Measurements from ENCODE around the gene CD9.

The CD9 gene

DNA sequence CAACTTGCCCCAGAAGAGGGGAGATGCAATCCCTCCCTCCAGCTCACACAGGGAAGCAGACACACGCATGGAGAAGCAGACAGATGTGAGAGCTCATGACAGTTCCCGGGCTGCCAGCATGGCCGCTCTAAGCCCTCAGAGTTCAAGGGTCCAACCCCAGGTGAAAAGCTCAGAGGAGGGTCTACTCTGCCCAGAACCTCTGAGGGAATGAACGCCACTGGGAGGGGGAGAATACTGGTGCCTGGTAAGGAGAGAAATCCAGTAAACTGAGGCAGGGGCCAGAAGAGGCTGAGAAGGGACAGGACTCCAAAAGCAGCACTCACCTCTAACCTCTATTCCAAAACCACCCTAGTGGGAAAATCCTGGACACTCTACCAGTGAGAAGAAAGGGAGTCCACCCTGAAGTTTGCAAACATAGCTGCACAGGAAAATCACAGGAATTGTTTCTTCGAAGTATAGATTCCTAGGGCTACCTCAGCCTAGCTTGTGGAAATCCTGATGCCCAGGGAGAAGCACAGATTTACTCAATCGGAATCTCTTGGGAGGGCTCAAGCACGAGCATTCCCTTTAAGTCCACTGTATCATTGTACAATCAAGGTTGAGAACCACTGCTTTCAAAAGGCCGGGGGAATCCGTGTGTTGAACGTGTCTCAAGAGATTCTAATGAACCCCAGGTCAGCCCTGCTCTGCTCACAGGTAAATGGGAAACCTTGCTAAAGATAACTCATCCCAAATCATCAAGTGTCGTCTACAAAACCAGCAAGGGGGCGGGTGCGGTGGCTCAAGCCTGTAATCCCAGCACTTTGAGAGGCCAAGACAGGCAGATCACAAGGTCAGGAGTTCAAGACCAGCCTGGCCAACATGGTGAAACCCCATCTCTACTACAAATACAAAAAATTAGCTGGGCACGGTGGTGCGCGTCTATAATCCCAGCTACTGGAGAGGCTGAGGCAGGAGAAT, 76.0 kb downstream of the CD9 start:
- DNase-seq (ENCODE audit: low read depth) = no peak

DNA sequence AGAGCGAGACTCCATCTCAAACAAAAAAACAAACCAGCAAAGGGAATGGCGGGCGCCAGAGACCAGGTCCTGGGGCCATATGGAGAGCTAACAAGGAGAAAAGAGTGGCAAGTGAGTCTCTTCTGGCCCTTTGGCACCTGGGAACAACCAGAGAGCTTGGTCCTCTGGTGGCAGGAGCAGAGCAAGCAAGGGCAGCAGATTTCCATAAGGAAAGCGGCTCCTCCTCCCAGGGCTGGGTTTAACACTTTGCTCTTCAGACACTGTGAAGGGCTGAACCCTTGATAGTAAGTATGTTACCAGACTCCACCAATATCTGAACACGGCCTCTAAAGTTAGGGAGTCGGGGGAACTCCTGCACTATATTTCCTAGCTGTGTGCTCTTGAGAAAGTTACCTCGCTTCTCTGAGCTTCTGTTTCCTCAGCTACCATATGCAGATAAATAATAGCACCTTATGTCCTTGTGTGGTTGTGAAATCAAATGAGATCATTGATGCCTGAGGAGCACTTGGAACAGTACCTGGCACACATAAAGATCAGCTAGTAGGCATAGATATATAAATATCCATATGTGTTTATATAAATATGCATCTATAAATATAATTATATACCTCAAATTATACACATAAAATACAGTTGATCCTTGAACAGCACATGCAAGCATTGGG, 76.9 kb downstream of the CD9 start:
- DNase-seq (ENCODE audit: low read depth) = no peak

DNA sequence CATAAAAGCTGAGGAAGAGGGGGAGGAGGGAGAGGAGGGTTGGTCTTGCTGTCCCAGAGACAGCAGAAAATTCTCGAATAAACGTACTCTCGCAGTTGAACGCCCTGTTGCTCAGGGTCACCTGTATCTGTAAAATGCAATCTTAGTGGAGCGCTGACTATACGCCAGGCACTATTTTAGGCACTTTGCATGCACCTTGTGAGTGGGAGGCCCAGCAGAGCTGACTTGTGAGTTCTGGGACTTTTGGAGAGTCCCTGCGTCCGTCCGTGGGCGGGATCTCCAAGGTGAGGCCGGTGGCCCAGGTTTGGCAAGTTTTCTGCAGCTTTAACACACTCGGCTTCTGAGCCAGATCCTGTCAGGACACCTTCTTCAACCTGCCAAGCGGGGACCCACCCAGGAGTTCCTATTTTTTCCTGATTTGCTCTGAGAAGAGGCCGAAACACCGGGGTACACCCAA, 77.8 kb downstream of the CD9 start:
- DNase-seq (ENCODE audit: low read depth) = peak; percentile 28

DNA sequence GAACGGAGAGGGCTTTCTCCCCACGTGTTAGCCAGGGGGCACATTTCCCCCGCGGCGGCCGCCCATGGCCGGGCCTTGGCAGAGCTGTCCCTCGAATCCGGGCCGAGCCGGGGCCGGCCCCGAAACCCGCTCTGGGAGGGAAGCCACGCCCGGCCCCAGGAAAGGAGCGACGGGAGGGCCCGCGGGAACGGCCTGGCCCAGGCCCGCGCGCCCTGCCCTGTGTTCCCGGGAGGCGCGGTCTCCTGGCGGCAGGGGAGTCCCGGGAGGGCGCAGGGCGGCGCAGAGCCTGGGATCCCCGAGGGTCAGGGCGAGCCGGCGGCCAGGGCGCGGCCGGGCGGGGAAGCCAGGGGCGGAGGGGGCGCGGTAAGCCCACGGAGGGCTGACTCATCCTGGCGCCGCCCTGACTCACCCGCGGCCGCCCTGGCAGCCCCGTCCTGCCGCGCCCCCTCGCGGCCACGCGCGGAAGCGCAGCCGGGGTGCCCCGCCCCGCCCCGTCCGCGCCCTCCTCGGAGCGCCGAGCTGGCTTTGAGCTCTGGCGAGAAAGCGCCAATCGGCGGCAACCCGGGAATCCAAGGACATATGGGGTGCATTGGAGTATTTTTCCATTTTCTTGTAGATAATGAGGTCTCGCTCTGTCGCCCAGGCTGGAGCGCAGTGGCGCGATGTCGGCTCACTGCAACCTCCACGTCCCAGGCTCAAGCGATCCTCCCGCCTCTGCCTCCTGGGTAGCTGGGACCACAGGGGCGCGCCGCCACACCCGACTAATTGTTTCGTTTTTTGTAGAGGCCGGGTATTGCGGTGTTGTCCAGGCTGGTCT, 78.4 kb downstream of the CD9 start:
- peak; percentile 81 for DNase-seq (ENCODE audit: low read depth)

DNA sequence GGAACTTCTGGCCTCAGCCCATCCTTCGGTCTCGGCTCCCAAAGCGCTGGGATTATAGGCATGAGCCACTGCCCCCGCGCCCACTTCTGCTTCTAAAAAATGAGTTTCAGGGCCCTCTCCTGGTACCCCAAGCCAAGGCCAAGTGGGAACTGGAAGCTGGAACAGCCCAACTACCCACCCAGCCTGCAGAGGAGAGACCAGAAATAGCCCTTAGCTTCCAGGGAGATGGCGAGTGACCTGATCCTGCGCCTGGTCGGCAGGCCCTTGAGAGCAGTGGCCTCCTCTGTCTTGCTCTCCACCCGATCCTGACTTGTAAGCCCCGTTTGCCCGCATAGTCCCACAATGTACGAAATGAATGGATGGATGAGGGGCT, 79.0 kb downstream of the CD9 start:
- no peak for DNase-seq (ENCODE audit: low read depth)

DNA sequence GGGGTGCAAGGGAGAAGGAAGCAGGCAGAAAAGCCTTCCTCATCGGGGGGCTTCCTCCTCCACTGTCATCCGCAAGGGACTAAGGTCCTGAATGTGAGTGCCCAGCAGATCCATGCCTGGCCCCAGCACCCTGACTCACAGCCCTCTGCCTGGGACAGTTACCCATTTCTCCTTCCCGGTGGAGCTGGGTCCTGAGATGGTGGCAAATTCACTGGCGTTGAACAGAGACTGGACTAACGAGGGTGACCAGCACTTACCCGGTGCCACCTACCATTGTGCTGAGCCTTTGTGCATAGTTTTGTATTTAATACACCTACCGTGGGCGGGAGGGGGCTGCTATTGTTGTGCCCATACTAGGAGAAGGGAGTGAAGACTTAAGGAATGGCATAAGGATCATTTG, 79.4 kb downstream of the CD9 start:
- no peak for DNase-seq (ENCODE audit: low read depth)

DNA sequence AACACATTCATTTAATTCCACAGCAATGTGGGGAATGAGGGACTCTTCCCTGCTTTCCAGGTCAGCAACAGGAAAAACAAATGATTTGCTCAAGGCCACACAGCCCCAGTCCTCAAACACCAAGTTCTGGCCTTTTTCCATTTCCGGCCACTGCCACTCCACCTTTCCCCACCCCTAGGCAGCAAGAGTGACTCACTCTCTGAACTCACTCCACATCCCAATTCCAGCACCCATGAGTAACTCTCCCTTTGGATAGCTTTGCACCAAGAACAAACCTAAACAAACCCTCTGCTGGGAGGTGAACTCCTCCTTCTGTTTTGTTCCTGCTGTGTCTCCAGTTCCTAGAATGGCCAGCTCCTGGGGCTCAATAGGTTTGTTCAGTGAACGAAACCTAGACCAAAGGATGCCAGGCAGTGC, 79.9 kb downstream of the CD9 start:
- DNase-seq (ENCODE audit: low read depth) = no peak

DNA sequence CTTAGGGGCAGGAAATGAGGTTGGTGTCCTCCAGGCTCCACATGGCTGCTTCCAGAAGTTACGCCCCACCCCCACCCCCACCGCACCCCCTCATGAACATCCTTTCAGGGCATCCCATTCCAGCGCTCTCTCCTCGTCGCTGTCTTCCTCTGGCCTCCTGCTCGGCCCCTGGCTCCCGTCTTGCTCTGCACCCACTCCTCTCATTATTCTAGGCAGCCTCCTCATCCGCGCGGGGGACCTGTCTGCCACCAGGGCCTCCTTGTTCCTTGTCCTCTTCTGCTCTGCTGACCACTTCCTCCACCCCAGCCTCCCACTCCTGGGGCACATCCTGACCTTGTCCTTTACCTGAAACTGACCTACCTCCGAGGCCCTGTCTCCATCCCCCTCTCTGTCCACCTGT, 80.5 kb downstream of the CD9 start:
- DNase-seq (ENCODE audit: low read depth) = no peak

DNA sequence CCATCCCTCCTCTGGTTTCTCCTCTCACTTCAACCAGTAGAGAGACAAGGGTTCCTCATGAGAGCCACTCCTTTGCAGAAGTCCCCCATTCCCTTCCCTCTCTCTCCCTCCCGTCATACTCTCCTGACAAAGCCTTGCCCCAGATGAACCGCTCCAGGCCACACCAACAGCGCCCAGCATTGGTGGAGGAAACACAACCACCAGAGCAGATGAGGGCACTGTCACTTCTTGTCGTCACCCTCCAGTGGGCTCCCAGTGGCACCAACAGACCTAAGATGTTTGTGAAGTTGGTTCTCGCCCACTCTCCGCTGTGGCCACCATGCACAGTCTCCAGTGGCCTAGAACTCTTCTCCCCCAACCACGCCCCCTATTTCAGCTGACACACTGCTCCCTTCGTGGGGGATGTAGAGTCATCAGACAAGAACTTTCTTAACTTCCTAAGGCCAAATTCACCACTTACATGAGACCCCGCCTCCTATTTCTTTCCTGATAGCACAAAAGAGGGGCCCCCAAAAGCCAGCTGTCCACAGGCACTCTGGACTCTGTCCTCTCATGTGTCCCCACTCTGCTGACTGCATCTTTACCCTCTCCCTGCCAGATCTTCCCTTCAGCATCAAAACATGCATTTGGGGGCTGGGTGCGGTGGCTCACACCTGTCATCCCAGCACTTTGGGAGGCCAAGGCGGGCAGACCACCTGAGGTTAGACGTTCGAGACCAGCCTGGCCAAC, 81.0 kb downstream of the CD9 start:
- DNase-seq (ENCODE audit: low read depth) = no peak

DNA sequence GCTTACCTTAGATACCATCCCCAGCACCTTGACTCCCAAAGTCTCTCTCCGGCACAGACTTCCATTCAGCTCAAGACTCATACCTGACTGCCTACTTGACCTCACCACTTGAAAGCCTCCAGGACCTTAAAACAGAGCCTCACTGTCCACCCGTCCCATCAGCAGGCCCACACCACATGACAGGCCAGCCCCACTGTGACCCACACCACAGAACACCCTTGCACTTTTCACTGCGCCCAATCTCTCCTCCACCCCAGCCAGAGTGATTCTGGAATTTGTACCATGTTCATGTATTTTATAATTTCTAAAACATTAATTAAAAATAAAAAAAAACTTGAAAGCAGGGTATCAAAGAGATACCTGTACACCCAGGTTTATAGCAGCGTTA, 82.2 kb downstream of the CD9 start:
- DNase-seq (ENCODE audit: low read depth) = no peak

DNA sequence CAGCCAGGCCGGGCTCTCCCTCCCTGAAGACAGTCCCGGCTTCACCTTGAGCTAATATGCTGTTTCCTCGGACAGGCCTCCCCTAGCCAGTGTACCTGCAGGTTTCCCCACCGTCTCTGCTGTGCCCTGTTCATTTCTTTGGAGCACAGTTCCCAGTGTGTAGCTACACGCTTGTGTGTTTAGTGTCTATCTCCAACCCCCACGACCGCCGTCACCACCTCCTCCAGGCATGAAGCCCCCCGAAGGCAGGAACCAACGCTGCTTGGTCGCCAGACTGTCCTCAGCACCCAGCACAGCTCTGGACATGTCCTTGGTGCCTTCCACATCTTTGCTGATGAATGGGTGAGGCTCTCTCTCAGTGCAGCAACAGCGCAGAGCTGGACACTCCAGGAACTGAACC, 84.1 kb downstream of the CD9 start:
- no peak for DNase-seq (ENCODE audit: low read depth)

DNA sequence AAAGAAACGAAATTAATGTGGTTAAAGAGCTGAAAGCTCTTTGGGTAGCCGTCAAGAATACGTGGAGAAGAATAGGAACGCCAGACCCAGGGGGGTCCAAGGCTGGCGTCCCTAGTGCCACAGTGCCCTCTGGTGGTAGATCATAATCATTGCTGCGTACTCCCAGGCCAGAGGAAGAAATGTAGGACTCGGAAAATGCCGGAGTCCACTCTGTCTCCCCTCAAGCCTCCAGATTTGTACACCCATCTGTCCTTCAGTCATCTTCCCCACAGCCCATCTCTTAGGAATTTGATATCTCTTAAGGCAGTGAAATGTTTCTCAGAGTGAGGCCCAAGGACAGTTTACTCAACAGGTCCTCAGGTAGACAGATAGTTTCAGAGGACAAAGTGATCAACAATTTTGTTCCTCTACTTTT, 84.9 kb downstream of the CD9 start:
- peak; percentile 45 for DNase-seq (ENCODE audit: low read depth)

DNA sequence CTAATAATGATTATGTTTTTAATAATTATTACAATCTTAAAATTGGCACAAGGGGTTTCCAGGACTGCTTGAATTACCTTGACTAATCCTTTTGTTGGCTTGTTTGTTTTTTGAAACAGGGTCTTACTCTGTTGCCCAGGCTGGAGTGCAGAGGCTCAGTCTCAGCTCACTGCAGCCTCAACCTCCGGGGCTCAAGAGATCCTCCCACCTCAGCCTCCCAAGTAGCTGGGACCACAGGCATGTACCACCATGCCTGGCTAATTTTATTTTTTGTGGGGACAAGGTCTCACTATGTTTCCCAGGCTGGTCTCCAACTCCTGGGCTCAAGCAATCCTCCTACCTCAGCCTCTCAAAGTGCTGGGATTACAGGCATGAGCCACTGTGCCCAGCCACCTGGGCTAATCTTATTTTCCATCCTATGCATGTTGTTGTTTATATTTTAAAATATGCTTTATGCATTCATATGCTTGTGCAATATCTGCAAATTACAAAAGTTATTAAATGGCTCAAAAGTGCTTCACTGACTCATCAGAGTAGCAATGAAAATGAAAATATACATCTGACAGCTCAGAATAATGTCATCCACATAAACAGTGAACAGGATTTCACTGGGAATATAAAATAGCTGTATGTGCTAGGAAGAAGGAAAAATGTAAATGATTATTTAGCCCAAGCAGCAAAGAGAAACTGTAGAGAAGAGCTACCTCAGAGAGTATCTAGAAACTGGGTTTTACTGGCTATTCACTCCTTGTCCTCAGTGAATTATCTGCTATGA, 85.5 kb downstream of the CD9 start:
- no peak for DNase-seq (ENCODE audit: low read depth)
